ENCODE measurements around the gene GPR148.

Gene GPR148

GRCh38 chr2:130749078-130749477, 20.2 kb downstream of the GPR148 start:
- Histone ChIP-seq H3K4me1 (ENCODE audit: control insufficient read depth in 2 of 2, insufficient read depth in 1 of 2, low read depth in 1 of 2, low read length in 2 of 2) (peaks cover 0 to 3% of the 10 kb centered on the region in 2 donors), H2BK15ac (ENCODE audit: low read length) (no peak overlapping the region), H3K14ac (ENCODE audit: low read length) (no peak overlapping the region), H3K23ac (ENCODE audit: low read depth, low read length, poor library complexity) (no peak overlapping the region), H2AK5ac (ENCODE audit: low read depth, low read length) (no peak overlapping the region), H4K8ac (ENCODE audit: low read depth, low read length) (no peak overlapping the region), H3K9ac (ENCODE audit: low read depth, low read length, poor library complexity) (no peak overlapping the region), H2BK120ac (ENCODE audit: low read depth, low read length) (no peak overlapping the region), H3K4ac (ENCODE audit: low read length) (no peak overlapping the region), H3K9me3 (replicated peaks in 1 of 2; ENCODE audit: control insufficient read depth in 2 of 2, insufficient read depth in 1 of 2, low read depth in 1 of 2, low read length in 2 of 2) (no peaks in the 10 kb centered on the region), H3K36me3 (replicated peaks in 1 of 2; ENCODE audit: control insufficient read depth in 2 of 2, insufficient read depth in 2 of 2, low read length in 2 of 2) (no peaks in the 10 kb centered on the region), H3K27me3 (ENCODE audit: control insufficient read depth in 3 of 3, insufficient read depth in 3 of 3, low read depth in 1 of 3, low read length in 3 of 3) (peaks cover 0 to 2% (median 0%) of the 10 kb centered on the region in 3 experiments), H3K4me3 (ENCODE audit: low read length in 2 of 2) (no peak overlapping the region), H2BK5ac (ENCODE audit: low read length) (no peak overlapping the region), H2BK12ac (ENCODE audit: low read length) (no peak overlapping the region), H3K18ac (ENCODE audit: low read length) (no peak overlapping the region), H3K27ac (replicated peaks; ENCODE audit: low read length) (no peak overlapping the region), H4K91ac (ENCODE audit: low read depth, low read length, poor library complexity) (no peak overlapping the region), H2AFZ (ENCODE audit: low read length) (no peak overlapping the region), H3K4me2 (ENCODE audit: insufficient read depth, low read length, poor library complexity, severe bottlenecking) (no peak overlapping the region), H3K79me1 (ENCODE audit: low read depth, low read length) (no peaks in the 10 kb centered on the region)
- DNase-seq (ENCODE audit: low spot score): no peak
- WGBS, 2 donors (ENCODE audit: extremely low coverage in 2 of 2, insufficient read length in 2 of 2, insufficient replicate concordance in 1 of 2): no CpG with 5 or more reads among the region's 9 CpGs

GRCh38 chr2:130749641-130750040, 20.8 kb downstream of the GPR148 start:
- no peak overlapping the region for H2AFZ ChIP-seq (ENCODE audit: low read length)
- no peak overlapping the region for H2BK5ac ChIP-seq (ENCODE audit: low read length)
- H3K27me3 ChIP-seq (ENCODE audit: control insufficient read depth in 3 of 3, insufficient read depth in 3 of 3, low read depth in 1 of 3, low read length in 3 of 3): peaks cover 0 to 4% (median 3%) of the 10 kb centered on the region in 3 experiments
- no peak overlapping the region for H3K4me2 ChIP-seq (ENCODE audit: insufficient read depth, low read length, poor library complexity, severe bottlenecking)
- no peak overlapping the region for H4K8ac ChIP-seq (ENCODE audit: low read depth, low read length)
- no peak overlapping the region for H4K91ac ChIP-seq (ENCODE audit: low read depth, low read length, poor library complexity)
- no peak overlapping the region for H3K9ac ChIP-seq (ENCODE audit: low read depth, low read length, poor library complexity)
- no peak overlapping the region for H2BK12ac ChIP-seq (ENCODE audit: low read length)
- H3K36me3 ChIP-seq (replicated peaks in 1 of 2; ENCODE audit: control insufficient read depth in 2 of 2, insufficient read depth in 2 of 2, low read length in 2 of 2): no peaks in the 10 kb centered on the region
- H3K23ac ChIP-seq (ENCODE audit: low read depth, low read length, poor library complexity): no peak overlapping the region
- no CpG with 5 or more reads among the region's 6 CpGs for WGBS, 2 donors (ENCODE audit: extremely low coverage in 2 of 2, insufficient read length in 2 of 2, insufficient replicate concordance in 1 of 2)
- H3K14ac ChIP-seq (ENCODE audit: low read length): peak overlapping the region; percentile 31
- no peaks in the 10 kb centered on the region for H3K4me1 ChIP-seq (ENCODE audit: control insufficient read depth in 2 of 2, insufficient read depth in 1 of 2, low read depth in 1 of 2, low read length in 2 of 2)
- no peaks in the 10 kb centered on the region for H3K79me1 ChIP-seq (ENCODE audit: low read depth, low read length)
- no peak overlapping the region for H2BK120ac ChIP-seq (ENCODE audit: low read depth, low read length)
- H3K9me3 ChIP-seq (replicated peaks in 1 of 2; ENCODE audit: control insufficient read depth in 2 of 2, insufficient read depth in 1 of 2, low read depth in 1 of 2, low read length in 2 of 2): no peaks in the 10 kb centered on the region
- no peak overlapping the region for H3K27ac ChIP-seq (replicated peaks; ENCODE audit: low read length)
- H2AK5ac ChIP-seq (ENCODE audit: low read depth, low read length): no peak overlapping the region
- DNase-seq (ENCODE audit: low spot score): no peak
- H3K18ac ChIP-seq (ENCODE audit: low read length): no peak overlapping the region
- H2BK15ac ChIP-seq (ENCODE audit: low read length): no peak overlapping the region
- no peak overlapping the region for H3K4ac ChIP-seq (ENCODE audit: low read length)
- H3K4me3 ChIP-seq (ENCODE audit: low read length in 2 of 2): no peak overlapping the region

DNA sequence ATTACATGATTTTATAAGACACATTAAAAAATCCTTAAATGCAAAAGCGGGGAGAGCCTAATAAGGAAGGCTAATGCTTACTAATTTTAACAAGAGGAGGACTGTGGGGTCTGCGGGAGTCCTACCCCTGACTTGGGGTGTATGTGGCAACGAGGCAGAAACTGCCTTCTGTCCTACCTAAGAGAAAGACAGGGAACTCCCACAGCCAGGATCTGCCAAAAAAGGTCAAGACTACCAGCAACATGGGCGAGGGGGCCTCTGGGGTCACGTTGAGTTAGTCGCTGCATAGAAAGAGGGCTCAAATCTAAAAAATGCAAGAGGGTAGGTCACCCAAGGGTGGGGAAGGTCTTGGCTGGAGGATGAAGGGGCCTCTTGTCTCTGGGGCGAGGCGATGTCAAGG, 25.9 kb downstream of the GPR148 start:
- Histone ChIP-seq H2BK120ac (ENCODE audit: low read depth, low read length) (no peak overlapping the region), H2AK5ac (ENCODE audit: low read depth, low read length) (no peak overlapping the region), H3K14ac (ENCODE audit: low read length) (no peak overlapping the region), H4K91ac (ENCODE audit: low read depth, low read length, poor library complexity) (no peak overlapping the region), H3K4ac (ENCODE audit: low read length) (no peak overlapping the region), H3K79me1 (ENCODE audit: low read depth, low read length) (no peaks in the 10 kb centered on the region), H3K27me3 (ENCODE audit: control insufficient read depth in 3 of 3, insufficient read depth in 3 of 3, low read depth in 1 of 3, low read length in 3 of 3) (peaks cover 4 to 40% (median 31%) of the 10 kb centered on the region in 3 experiments), H3K23ac (ENCODE audit: low read depth, low read length, poor library complexity) (peak overlapping the region; percentile 75), H3K4me1 (ENCODE audit: control insufficient read depth in 2 of 2, insufficient read depth in 1 of 2, low read depth in 1 of 2, low read length in 2 of 2) (peaks cover 0 to 7% of the 10 kb centered on the region in 2 donors), H3K27ac (replicated peaks; ENCODE audit: low read length) (no peak overlapping the region), H2BK12ac (ENCODE audit: low read length) (no peak overlapping the region), H2BK5ac (ENCODE audit: low read length) (no peak overlapping the region), H2BK15ac (ENCODE audit: low read length) (no peak overlapping the region), H3K9me3 (replicated peaks in 1 of 2; ENCODE audit: control insufficient read depth in 2 of 2, insufficient read depth in 1 of 2, low read depth in 1 of 2, low read length in 2 of 2) (no peaks in the 10 kb centered on the region), H3K4me3 (ENCODE audit: low read length in 2 of 2) (no peak overlapping the region), H3K9ac (ENCODE audit: low read depth, low read length, poor library complexity) (no peak overlapping the region), H3K36me3 (replicated peaks in 1 of 2; ENCODE audit: control insufficient read depth in 2 of 2, insufficient read depth in 2 of 2, low read length in 2 of 2) (no peaks in the 10 kb centered on the region), H4K8ac (ENCODE audit: low read depth, low read length) (no peak overlapping the region), H3K18ac (ENCODE audit: low read length) (no peak overlapping the region), H3K4me2 (ENCODE audit: insufficient read depth, low read length, poor library complexity, severe bottlenecking) (no peak overlapping the region), H2AFZ (ENCODE audit: low read length) (no peak overlapping the region)
- WGBS, 2 donors (ENCODE audit: extremely low coverage in 2 of 2, insufficient read length in 2 of 2, insufficient replicate concordance in 1 of 2): no CpG with 5 or more reads among the region's 8 CpGs
- no peak for DNase-seq (ENCODE audit: low spot score)

GRCh38 chr2:130755256-130756052, 26.6 kb downstream of the GPR148 start, which contains the start of gene AMER3:
Gene AMER3 (plus strand): TSS chr2:130755540. CDS start chr2:130762073, 6,533 bp downstream.
- Histone ChIP-seq H2BK120ac (ENCODE audit: low read depth, low read length) (no peak within 1 kb of the TSS), H3K4ac (ENCODE audit: low read length) (no peak within 1 kb of the TSS), H3K27ac (replicated peaks; ENCODE audit: low read length) (no peak within 1 kb of the TSS), H3K23ac (ENCODE audit: low read depth, low read length, poor library complexity) (peak within 1 kb of the TSS; percentile 75), H2BK5ac (ENCODE audit: low read length) (no peak within 1 kb of the TSS), H3K79me1 (ENCODE audit: low read depth, low read length) (no peaks in the 10 kb centered on the region), H3K4me2 (ENCODE audit: insufficient read depth, low read length, poor library complexity, severe bottlenecking) (peak within 1 kb of the TSS; percentile 88), H2BK15ac (ENCODE audit: low read length) (no peak within 1 kb of the TSS), H3K36me3 (replicated peaks in 1 of 2; ENCODE audit: control insufficient read depth in 2 of 2, insufficient read depth in 2 of 2, low read length in 2 of 2) (no peaks in the 10 kb centered on the region), H3K4me3 (ENCODE audit: low read length in 2 of 2) (peak within 1 kb of the TSS; percentile 22 to 83), H3K14ac (ENCODE audit: low read length) (no peak within 1 kb of the TSS), H3K4me1 (ENCODE audit: control insufficient read depth in 2 of 2, insufficient read depth in 1 of 2, low read depth in 1 of 2, low read length in 2 of 2) (peaks cover 0 to 7% of the 10 kb centered on the region in 2 donors), H3K9ac (ENCODE audit: low read depth, low read length, poor library complexity) (peak within 1 kb of the TSS; percentile 60), H3K18ac (ENCODE audit: low read length) (peak within 1 kb of the TSS; percentile 0), H4K8ac (ENCODE audit: low read depth, low read length) (no peak within 1 kb of the TSS), H2AK5ac (ENCODE audit: low read depth, low read length) (no peak within 1 kb of the TSS), H2BK12ac (ENCODE audit: low read length) (no peak within 1 kb of the TSS), H4K91ac (ENCODE audit: low read depth, low read length, poor library complexity) (no peak within 1 kb of the TSS), H3K27me3 (ENCODE audit: control insufficient read depth in 3 of 3, insufficient read depth in 3 of 3, low read depth in 1 of 3, low read length in 3 of 3) (peaks cover 4 to 40% (median 31%) of the 10 kb centered on the region in 3 experiments), H3K9me3 (replicated peaks in 1 of 2; ENCODE audit: control insufficient read depth in 2 of 2, insufficient read depth in 1 of 2, low read depth in 1 of 2, low read length in 2 of 2) (no peaks in the 10 kb centered on the region), H2AFZ (ENCODE audit: low read length) (peak within 1 kb of the TSS; percentile 57)
- WGBS, 2 donors (ENCODE audit: extremely low coverage in 2 of 2, insufficient read length in 2 of 2, insufficient replicate concordance in 1 of 2): no CpG with 5 or more reads among the region's 43 CpGs
- DNase-seq (ENCODE audit: low spot score): peak; percentile 39

All from neuronal stem cell (in vitro differentiated cells).